GM23338 (cell line): ENCODE measurements around the gene EFCAB8. TPM values are rescaled to one million over a fixed set of nuclear protein-coding genes. Genes with fewer than 3 reads are reported as not detected.

Experiments used
- ATAC-seq: fragments of 200-7000 bp; cut with Tn5 transposase; 3 replicates; pipeline ENCODE4 v1.9.1; 2020
- DNase-seq: peaks from one replicate; pipeline ENCODE4 v3.0.0-alpha.2; 2015; ENCODE audit warnings: low spot score
- H2AFZ ChIP-seq: fragments of 200-600 bp; sonication (generic); 2 replicates; pipeline ENCODE4 v1.8.0; 2016; ENCODE audit warnings: antibody characterized with exemption, mild to moderate bottlenecking, moderate library complexity
- H3F3A ChIP-seq: fragments of 200-600 bp; sonication (generic); replicated peaks from 2 replicates; pipeline ENCODE4 v1.8.0; 2017; ENCODE audit warnings: antibody characterized with exemption, mixed run types, low read depth
- H3K27ac ChIP-seq: fragments of 200-600 bp; sonication (generic); 2 replicates; pipeline ENCODE4 v1.6.1; 2016; ENCODE audit warnings: low read depth
- H3K27me3 ChIP-seq: fragments of 200-600 bp; sonication (generic); 2 replicates; pipeline ENCODE4 v1.8.0; 2016; ENCODE audit warnings: mild to moderate bottlenecking, mixed run types, moderate library complexity; ENCODE audit not compliant: insufficient read depth
- H3K36me3 ChIP-seq: fragments of 200-600 bp; sonication (generic); 2 replicates; pipeline ENCODE4 v1.8.0; 2016; ENCODE audit warnings: mild to moderate bottlenecking; ENCODE audit not compliant: insufficient read depth
- H3K4me1 ChIP-seq: fragments of 200-600 bp; sonication (generic); 2 replicates; pipeline ENCODE4 v1.8.0; 2016; ENCODE audit warnings: mild to moderate bottlenecking, moderate library complexity; ENCODE audit not compliant: insufficient read depth
- H3K4me2 ChIP-seq: fragments of 200-600 bp; sonication (generic); 2 replicates; pipeline ENCODE4 v1.7.1; 2017; ENCODE audit warnings: mixed run types
- H3K4me3 ChIP-seq: fragments of 200-600 bp; sonication (generic); 2 replicates; pipeline ENCODE4 v1.6.1; 2016; ENCODE audit warnings: mixed run types
- H3K79me2 ChIP-seq: fragments of 200-600 bp; sonication (generic); replicated peaks from 2 replicates; pipeline ENCODE4 v1.8.0; 2017; ENCODE audit warnings: mild to moderate bottlenecking; ENCODE audit not compliant: insufficient read depth
- H3K9me2 ChIP-seq: fragments of 200-600 bp; sonication (generic); 2 replicates; pipeline ENCODE4 v1.8.0; 2017; ENCODE audit not compliant: insufficient read depth
- H4K20me1 ChIP-seq: fragments of 200-600 bp; sonication (generic); replicated peaks from 2 replicates; pipeline ENCODE4 v1.8.0; 2017; ENCODE audit warnings: mild to moderate bottlenecking; ENCODE audit not compliant: insufficient read depth
- H3K27ac Mint-ChIP-seq: 2 replicates; pipeline ENCODE4 v1.8.0; 2020; ENCODE audit warnings: inconsistent platforms, mild to moderate bottlenecking, moderate library complexity, mixed read lengths
- H3K27me3 Mint-ChIP-seq: 3 replicates; pipeline ENCODE4 v1.8.0; 2022; ENCODE audit warnings: low read depth, mild to moderate bottlenecking, moderate library complexity, mixed read lengths, inconsistent platforms; ENCODE audit not compliant: insufficient read depth, poor library complexity
- H3K36me3 Mint-ChIP-seq: 3 replicates; pipeline ENCODE4 v1.8.0; 2021; ENCODE audit warnings: low read depth, mild to moderate bottlenecking, inconsistent platforms, moderate library complexity, mixed read lengths
- H3K4me1 Mint-ChIP-seq: 3 replicates; pipeline ENCODE4 v1.8.0; 2020; ENCODE audit warnings: mild to moderate bottlenecking, inconsistent platforms, mixed read lengths
- H3K4me3 Mint-ChIP-seq: 3 replicates; pipeline ENCODE4 v1.8.0; 2021; ENCODE audit warnings: moderate library complexity, mild to moderate bottlenecking, inconsistent platforms, mixed read lengths
- H3K9me3 Mint-ChIP-seq: 3 replicates; pipeline ENCODE4 v1.8.0; 2020; ENCODE audit warnings: moderate library complexity, mild to moderate bottlenecking, inconsistent platforms, mixed read lengths
- CTCF ChIP-seq, 2 experiments: fragments of 200-600 bp in 1 of 2; sonication (generic) in 1 of 2; conservative IDR thresholded peaks; 2 replicates each; pipeline versions ENCODE4 v1.5.1 to v1.6.1; 2016 to 2017; ENCODE audit warnings: antibody characterized with exemption in 2 of 2, low read depth in 2 of 2, mild to moderate bottlenecking in 2 of 2, moderate library complexity in 1 of 2
- EZH2 ChIP-seq: fragments of 200-600 bp; sonication (generic); IDR thresholded peaks from one replicate; pipeline ENCODE4 v1.8.0; 2017; ENCODE audit warnings: antibody characterized with exemption, mild to moderate bottlenecking, low read depth; ENCODE audit not compliant: unreplicated experiment
- EZH2phosphoT487 ChIP-seq: fragments of 200-600 bp; sonication (generic); IDR thresholded peaks from one replicate; pipeline ENCODE4 v1.8.1; 2018; ENCODE audit warnings: antibody characterized with exemption; ENCODE audit not compliant: unreplicated experiment
- JUNB ChIP-seq: IDR thresholded peaks from one replicate; pipeline ENCODE4 v1.6.1; 2016; ENCODE audit warnings: antibody characterized with exemption; ENCODE audit not compliant: unreplicated experiment
- POLR2AphosphoS5 ChIP-seq: IDR thresholded peaks from 2 replicates; pipeline ENCODE4 v1.6.1; 2016; ENCODE audit warnings: antibody characterized with exemption, low read depth
- STAT1 ChIP-seq: IDR thresholded peaks from one replicate; pipeline ENCODE4 v1.6.1; 2016; ENCODE audit warnings: antibody characterized with exemption; ENCODE audit not compliant: unreplicated experiment
- ZNF331 ChIP-seq: fragments of 250-450 bp; sonication (Bioruptor Pico); IDR thresholded peaks from 2 replicates; pipeline ENCODE4 v1.5.0; 2020; ENCODE audit warnings: low read depth, mild to moderate bottlenecking, moderate library complexity
- polyA plus RNA-seq: library from polyadenylated mRNA; unstranded; fragments of >200 nt; fragmentation: Nextera tagmentation; extraction: Ambion mirVana; gene quantifications from 2 replicates; pipeline ENCODE4 v1.2.1, GENCODE V29; 2016
- total RNA-seq: library from RNA; depleted of rRNA; stranded (reverse); fragments of >200 nt; shearing (Covaris generic); gene quantifications from 2 replicates; pipeline ENCODE4 v1.2.3, GENCODE V29; 2014

EFCAB8 gene
- total and polyA plus RNA-seq, 2 experiments from 2014 or later, result 0.35 TPM; not detected in 1

- no peak for ATAC-seq
These were observed 133.3 kb downstream of the EFCAB8 start for GRCh38 chr20:32991792-32992641.

GRCh38 chr20:32993496-32994050 lies 134.8 kb downstream of the EFCAB8 start:
- Histone ChIP-seq H3K27me3 (no peaks in the 10 kb centered on the region), H4K20me1 (0 out of 2 replicates have a peak, but pooled peaks cover 2% of the 10 kb centered on the region), H3K27ac (no peak overlapping the region), H3K4me3 (no peak overlapping the region), H3F3A (no peaks in the 10 kb centered on the region), H3K4me2 (no peak overlapping the region), H2AFZ (peak overlapping the region; percentile 25; the same call in 1 of the 2 replicates), H3K79me2 (no peaks in the 10 kb centered on the region), H3K9me2 (no peaks in the 10 kb centered on the region; the same call in 1 of the 2 replicates), H3K4me1 (no peaks in the 10 kb centered on the region), H3K36me3 (no peaks in the 10 kb centered on the region)
- ATAC-seq (no peak), DNase-seq (no peak)
- H3K27me3 Mint-ChIP-seq, result peaks cover 3% of the 10 kb centered on the region
- H3K36me3 Mint-ChIP-seq, result no peaks in the 10 kb centered on the region
- no peak overlapping the region for H3K4me3 Mint-ChIP-seq
- no peaks in the 10 kb centered on the region for H3K4me1 Mint-ChIP-seq
- H3K9me3 Mint-ChIP-seq, result no peaks in the 10 kb centered on the region; the same call in 2 of the 3 replicates
- H3K27ac Mint-ChIP-seq, result no peak overlapping the region
- TF ChIP-seq EZH2phosphoT487 (no peak), STAT1 (no peak), EZH2 (no peak), JUNB (no peak), ZNF331 (CRISPR knock-in tag) (no peak)

More at GRCh38 chr20:32991792-32992641, 133.3 kb downstream of the EFCAB8 start:
- Histone ChIP-seq H4K20me1 (0 out of 2 replicates have a peak, but pooled peaks cover 2% of the 10 kb centered on the region), H2AFZ (no peak overlapping the region; the same call in 1 of the 2 replicates), H3K4me3 (no peak overlapping the region), H3K36me3 (no peaks in the 10 kb centered on the region), H3K9me2 (no peaks in the 10 kb centered on the region; the same call in 1 of the 2 replicates), H3F3A (no peaks in the 10 kb centered on the region), H3K79me2 (no peaks in the 10 kb centered on the region), H3K27me3 (no peaks in the 10 kb centered on the region), H3K4me1 (no peaks in the 10 kb centered on the region), H3K27ac (no peak overlapping the region), H3K4me2 (no peak overlapping the region)
- no peak for TF ChIP-seq POLR2AphosphoS5
- TF ChIP-seq CTCF (conservative IDR thresholded peaks at IDR 0.05; ENCODE audit: low read depth in 2 of 2), result peak in 1 of 2 experiments; percentile 12; a peak in 1 of 4 replicates
- no peak overlapping the region for H3K4me3 Mint-ChIP-seq
- H3K36me3 Mint-ChIP-seq, result no peaks in the 10 kb centered on the region
- peaks cover 5% of the 10 kb centered on the region for H3K27me3 Mint-ChIP-seq
- H3K9me3 Mint-ChIP-seq, result no peaks in the 10 kb centered on the region; the same call in 2 of the 3 replicates
- H3K27ac Mint-ChIP-seq, result no peak overlapping the region
- H3K4me1 Mint-ChIP-seq, result no peaks in the 10 kb centered on the region
- DNase-seq, result no peak
